Measurements from ENCODE around the gene CRTC1.

- TF ChIP-seq HDAC2 (IDR thresholded peaks at IDR 0.05) (no peak), POLR2A (IDR thresholded peaks at IDR 0.05; ENCODE audit: low read length) (no peak)
- TF ChIP-seq, protein P1, sequence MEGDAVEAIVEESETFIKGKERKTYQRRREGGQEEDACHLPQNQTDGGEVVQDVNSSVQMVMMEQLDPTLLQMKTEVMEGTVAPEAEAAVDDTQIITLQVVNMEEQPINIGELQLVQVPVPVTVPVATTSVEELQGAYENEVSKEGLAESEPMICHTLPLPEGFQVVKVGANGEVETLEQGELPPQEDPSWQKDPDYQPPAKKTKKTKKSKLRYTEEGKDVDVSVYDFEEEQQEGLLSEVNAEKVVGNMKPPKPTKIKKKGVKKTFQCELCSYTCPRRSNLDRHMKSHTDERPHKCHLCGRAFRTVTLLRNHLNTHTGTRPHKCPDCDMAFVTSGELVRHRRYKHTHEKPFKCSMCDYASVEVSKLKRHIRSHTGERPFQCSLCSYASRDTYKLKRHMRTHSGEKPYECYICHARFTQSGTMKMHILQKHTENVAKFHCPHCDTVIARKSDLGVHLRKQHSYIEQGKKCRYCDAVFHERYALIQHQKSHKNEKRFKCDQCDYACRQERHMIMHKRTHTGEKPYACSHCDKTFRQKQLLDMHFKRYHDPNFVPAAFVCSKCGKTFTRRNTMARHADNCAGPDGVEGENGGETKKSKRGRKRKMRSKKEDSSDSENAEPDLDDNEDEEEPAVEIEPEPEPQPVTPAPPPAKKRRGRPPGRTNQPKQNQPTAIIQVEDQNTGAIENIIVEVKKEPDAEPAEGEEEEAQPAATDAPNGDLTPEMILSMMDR (IDR thresholded peaks at IDR 0.05), result no peak
Observed at GRCh38 chr19:18772620-18773587, 89.4 kb downstream of the CRTC1 start.

All from A549 (cell line).